T-helper 1 cell (primary cell): Measurements from ENCODE around the gene ERBB3.

Source experiments
- DNase-seq, 5 donors: peaks; one replicate each; pipeline ENCODE4 v3.0.0-alpha.2; 2012 to 2020

Gene ERBB3

GRCh38 chr12:56116267-56117081 is 36.5 kb downstream of the ERBB3 start, which contains the start of gene RPL41:
Gene RPL41, plus strand, starts transcription at chr12:56116633.
- peak; percentile 77 to 95 (median 85) for DNase-seq

- peak in 1 of 5 donors; percentile 15 for DNase-seq
Measured at GRCh38 chr12:56117082-56117706, 37.2 kb downstream of the ERBB3 start.

- DNase-seq, result peak; percentile 94 to 100 (median 96)
Measured at GRCh38 chr12:56117778-56118687, 38.1 kb downstream of the ERBB3 start, which contains the start of gene ZC3H10. Gene ZC3H10, plus strand, starts transcription at chr12:56118266. Its CDS starts 2,297 bp downstream, at chr12:56120563.

DNA sequence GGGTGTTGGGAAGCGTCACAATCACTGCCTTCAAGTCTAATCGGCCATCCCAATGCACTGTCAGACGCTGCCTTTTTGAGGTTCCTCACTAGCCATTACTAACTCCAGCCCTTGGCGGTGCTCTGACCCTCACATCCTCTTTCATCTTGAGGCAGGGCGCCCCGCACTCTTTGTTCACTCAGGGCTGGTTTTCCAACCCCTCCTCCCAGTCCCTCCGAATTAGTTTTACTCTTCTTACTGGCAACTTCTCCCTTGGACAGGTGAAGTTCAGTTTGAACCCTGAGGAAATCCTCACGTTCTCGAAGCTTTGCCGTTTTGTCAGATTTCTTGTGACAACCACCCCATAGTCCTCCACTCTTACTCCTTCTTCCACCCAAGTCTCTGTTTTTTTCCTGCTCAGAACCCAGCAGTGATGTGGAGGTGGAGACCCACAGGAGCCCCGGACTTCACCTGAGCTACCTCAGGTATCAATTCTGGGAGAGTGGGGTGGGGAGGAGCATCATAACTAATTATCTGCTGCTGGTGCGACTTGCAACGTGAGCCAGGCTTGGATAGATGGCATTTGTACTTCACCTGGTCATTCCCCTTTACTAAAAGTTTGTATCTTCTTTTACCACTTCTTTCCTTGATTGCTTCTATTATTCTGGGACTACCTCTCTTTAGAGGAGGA is 38.9 kb downstream of the ERBB3 start:
- no peak for DNase-seq

- peak in 4 of 5 donors; percentile 32 to 68 (median 49) for DNase-seq
Measured at GRCh38 chr12:56119361-56119796, 39.4 kb downstream of the ERBB3 start.

DNA sequence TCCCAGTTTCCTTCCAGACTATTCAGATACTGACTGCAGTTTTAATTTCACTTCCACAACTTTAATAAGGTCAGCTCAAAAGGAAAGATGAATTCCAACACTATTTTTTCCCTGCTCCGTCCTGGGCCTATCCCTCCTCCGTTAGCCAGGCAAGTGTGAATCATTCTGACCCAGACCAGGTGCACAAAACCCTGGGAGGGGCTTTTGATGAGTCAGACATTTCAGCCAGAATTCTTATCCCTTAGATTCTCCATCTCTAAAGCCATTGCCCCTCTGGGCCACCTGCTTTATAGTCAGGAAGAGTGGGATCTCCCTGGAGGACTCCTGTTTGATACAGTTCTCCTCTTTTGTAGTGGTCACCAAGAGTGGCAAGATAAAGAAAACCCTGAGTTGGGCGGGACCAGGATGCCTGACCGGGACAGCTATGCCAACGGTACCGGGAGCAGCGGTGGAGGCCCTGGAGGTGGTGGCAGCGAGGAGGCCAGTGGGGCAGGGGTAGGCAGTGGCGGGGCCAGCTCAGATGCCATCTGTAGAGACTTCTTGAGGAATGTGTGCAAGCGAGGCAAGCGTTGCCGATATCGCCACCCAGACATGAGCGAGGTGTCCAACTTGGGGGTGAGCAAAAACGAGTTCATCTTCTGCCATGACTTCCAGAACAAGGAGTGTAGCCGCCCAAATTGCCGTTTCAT is 40.3 kb downstream of the ERBB3 start:
- no peak for DNase-seq

- DNase-seq, result no peak
Measured at GRCh38 chr12:56121204-56121870, 41.4 kb downstream of the ERBB3 start.

GRCh38 chr12:56122637-56123036 is 42.7 kb downstream of the ERBB3 start:
- no peak for DNase-seq

DNA sequence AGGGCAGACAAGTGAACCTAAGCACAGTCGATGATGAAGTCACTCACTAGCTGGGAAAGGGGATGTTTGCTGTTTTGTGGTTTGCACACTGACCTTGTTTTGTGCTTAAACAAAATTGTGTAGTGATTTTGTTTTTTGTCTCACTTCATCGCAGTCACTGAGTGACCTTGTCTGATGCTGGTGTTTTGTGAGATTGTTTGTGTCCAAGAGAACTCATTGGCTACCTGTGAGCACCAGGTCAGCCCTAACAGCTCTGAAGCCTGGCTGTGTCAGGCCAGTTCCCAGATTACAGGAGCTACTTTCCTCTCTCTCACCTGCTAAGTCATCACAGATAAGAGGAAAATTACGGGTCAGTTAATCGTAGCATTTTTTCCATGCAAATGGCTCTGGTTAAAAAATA is 44.2 kb downstream of the ERBB3 start:
- DNase-seq, result no peak

DNA sequence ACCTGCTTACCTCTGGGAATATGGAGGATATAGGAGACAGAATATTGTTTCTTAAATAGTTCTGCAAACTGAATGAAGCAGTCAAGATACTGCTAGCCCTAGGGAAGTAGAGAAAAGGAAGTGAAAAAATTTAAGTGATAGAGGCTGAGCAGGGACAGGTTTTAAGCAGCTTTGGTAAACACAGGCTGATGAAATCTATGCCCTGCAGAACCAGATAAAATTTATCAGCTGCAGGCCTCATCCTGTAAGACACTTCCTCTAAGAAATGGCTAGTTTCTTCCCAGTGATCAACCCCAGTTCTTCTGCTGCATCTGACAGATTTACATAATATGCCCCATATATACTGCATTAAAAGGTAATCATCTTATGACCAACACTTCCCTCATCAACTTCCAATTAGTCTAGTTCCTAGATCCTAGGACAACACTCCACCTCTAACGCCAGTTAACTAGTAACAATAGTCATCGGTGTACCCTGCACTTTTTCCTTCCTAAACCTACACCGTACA is 46.8 kb downstream of the ERBB3 start:
- peak in 1 of 5 donors; percentile 53 for DNase-seq

GRCh38 chr12:56127485-56127887 is 47.5 kb downstream of the ERBB3 start:
- no peak for DNase-seq

DNA sequence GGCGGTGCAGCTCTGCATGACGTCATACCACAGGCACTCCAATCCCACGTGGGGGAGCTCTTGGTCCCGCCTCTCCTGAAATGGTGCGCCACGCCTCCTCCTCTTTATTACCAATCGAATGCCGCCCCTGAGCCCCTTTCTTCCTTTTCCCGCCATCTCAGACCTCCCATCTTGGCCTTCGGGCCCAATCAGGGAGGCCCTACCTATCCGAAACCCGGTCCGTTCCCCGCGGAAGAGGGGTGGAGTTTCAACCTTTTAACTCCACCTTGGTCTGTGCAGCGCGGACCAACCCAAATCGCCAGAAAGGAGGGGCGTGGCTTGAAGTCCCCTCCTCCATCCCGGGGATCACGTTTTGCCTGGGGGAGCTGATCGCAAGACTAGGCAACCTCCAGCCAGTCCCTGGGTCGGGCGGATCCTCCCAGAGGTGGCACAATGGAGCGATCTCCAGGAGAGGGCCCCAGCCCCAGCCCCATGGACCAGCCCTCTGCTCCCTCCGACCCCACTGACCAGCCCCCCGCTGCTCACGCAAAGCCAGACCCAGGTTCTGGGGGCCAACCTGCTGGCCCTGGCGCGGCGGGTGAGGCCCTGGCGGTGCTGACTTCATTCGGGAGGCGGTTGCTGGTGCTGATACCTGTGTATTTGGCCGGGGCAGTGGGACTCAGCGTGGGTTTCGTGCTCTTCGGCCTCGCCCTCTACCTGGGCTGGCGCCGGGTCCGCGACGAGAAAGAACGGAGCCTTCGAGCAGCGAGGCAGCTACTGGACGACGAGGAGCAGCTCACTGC is 48.1 kb downstream of the ERBB3 start, which contains the start of gene ESYT1:
Gene ESYT1 (plus strand): TSS at position 380 of the 782 bp plus-strand sequence. CDS start 53 bp downstream, at position 433.
- DNase-seq, result peak; percentile 94 to 100 (median 97)

DNA sequence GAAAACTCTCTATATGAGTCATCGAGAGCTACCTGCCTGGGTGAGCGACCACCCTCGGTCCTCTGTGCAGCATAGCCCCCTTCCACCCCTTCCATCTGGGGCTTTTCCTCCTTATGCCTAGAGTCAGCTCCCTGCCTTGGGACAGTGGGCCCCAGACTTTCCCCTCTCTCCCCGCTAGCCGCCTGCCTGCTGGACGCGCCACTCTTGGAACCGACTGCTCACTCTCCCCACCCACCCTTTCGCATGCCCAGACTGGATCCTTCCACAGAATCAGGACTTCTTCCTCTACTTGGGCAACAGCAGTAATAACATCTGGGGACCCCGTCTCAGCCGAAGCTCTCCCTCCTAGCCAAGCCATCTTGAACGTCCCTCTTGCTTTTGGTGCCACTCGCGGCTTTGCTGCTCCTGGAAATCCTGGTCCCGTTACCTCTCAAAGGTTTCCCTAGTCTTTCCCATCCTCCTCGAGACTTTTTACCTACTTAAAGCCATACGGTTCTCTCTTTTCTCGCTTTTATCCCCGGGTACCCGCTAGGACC is 48.8 kb downstream of the ERBB3 start:
- peak in 1 of 5 donors; percentile 21 for DNase-seq

DNA sequence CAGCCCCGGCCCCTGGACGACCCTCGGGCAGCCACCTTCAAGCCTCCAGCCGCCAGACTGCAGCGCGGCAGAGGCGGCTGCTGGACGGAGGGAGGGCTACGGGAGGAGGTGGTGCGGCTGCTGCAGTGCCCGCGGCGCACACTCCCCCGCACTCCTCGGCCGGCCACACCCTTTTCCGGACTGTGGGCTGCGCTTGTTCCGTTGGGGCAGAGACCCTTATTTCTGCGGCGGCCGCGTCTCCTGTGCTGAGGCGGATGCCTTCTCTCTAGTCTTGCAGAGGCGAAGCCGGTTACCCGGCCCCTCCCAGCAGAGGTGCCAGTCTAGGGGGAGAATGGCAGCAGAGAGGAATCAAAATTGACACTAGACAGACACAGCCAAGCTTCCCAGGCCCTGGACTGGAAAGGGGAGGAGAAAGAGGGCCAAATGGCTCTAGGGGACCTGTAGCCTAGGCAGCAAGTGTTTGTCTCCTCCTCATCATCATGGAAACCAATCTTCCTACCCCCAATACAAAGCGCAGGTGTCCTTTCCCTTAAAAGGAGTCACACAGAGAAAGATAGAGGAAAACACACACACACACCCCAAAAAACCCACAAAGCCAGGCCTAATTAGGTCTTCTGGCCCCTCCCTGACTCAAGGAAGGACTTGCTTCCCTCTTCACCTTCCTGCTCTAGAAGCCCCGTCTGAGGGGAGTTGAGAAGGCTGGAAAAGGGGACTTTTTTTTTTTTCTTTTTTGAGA is 49.4 kb downstream of the ERBB3 start:
- peak; percentile 54 to 88 (median 59) for DNase-seq

- no peak for DNase-seq
Measured at GRCh38 chr12:56129942-56130495, 50.1 kb downstream of the ERBB3 start.

- no peak for DNase-seq
Measured at GRCh38 chr12:56130876-56131275, 50.9 kb downstream of the ERBB3 start.

GRCh38 chr12:56134897-56135296 is 54.9 kb downstream of the ERBB3 start:
- no peak for DNase-seq

DNA sequence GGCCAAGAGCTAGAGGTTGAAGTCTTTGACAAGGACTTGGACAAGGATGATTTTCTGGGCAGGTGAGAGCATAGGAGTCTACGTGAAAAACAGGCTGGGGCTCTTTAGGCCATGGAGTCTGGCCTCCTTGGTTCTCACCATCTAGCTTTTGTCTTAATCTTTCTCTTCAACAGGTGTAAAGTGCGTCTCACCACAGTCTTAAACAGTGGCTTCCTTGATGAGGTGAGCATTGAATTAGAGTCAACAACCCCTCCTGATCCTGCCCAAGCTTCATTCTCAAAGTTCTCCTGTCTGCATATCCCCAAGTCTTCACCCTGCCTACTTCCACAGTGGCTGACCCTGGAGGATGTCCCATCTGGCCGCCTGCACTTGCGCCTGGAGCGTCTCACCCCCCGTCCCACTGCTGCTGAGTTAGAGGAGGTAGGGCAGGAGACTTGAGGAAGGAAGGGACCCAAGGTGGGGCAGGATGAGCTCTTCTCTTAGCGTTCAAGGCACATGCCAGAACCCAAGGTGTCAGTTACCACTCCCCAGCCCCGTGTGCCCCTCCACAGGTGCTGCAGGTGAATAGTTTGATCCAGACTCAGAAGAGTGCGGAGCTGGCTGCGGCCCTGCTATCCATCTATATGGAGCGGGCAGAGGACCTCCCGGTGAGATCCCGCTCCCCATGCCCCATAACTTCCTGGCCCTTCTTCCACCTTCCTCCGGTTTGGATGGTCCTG is 58.0 kb downstream of the ERBB3 start:
- DNase-seq, result no peak
